Progenitor cell of endocrine pancreas (in vitro differentiated cells): ENCODE data around the gene ELK1. TPM values are rescaled to one million over a fixed set of nuclear protein-coding genes. Genes with fewer than 3 reads are reported as not detected.
A peak's percentile ranks its signal among the peaks of the same experiment; 100 is the strongest.

Experiments used
- DNase-seq: peaks from one replicate; pipeline ENCODE4 v3.0.0; 2021; ENCODE audit warnings: low spot score; ENCODE audit not compliant: unreplicated experiment
- H3K27ac Mint-ChIP-seq: 2 replicates; pipeline ENCODE4 v1.8.0; 2021; ENCODE audit warnings: mild to moderate bottlenecking, moderate library complexity, mixed read lengths
- H3K27me3 Mint-ChIP-seq: 2 replicates; pipeline ENCODE4 v1.8.0; 2021; ENCODE audit warnings: mixed read lengths
- H3K36me3 Mint-ChIP-seq: 2 replicates; pipeline ENCODE4 v1.8.0; 2022; ENCODE audit warnings: mixed read lengths; ENCODE audit not compliant: insufficient read depth
- H3K4me1 Mint-ChIP-seq: 2 replicates; pipeline ENCODE4 v1.8.0; 2021; ENCODE audit warnings: low read depth, mixed read lengths
- H3K4me3 Mint-ChIP-seq: 2 replicates; pipeline ENCODE4 v1.8.0; 2021; ENCODE audit warnings: low read depth, mild to moderate bottlenecking, moderate library complexity, mixed read lengths
- H3K9me3 Mint-ChIP-seq: 2 replicates; pipeline ENCODE4 v1.8.0; 2021; ENCODE audit warnings: low read depth, mixed read lengths
- CTCF ChIP-seq: fragments of 200-600 bp; sonication (generic); IDR thresholded peaks from one replicate; pipeline ENCODE4 v1.5.0; 2021; ENCODE audit warnings: antibody characterized with exemption, mild to moderate bottlenecking; ENCODE audit not compliant: unreplicated experiment
- total RNA-seq: library from RNA; stranded (reverse); gene quantifications from 2 replicates; pipeline ENCODE4 v1.2.1, GENCODE V29; 2021

The ELK1 gene
- total RNA-seq, 1 donor from 2014 or later, result 24.7 TPM

- H3K4me3 Mint-ChIP-seq, result no peak overlapping the region
- DNase-seq, result no peak
- H3K27ac Mint-ChIP-seq, result peak overlapping the region; percentile 4
- H3K36me3 Mint-ChIP-seq, result peaks cover 19% of the 10 kb centered on the region
- H3K9me3 Mint-ChIP-seq, result peaks cover 21% of the 10 kb centered on the region
- peaks cover 7% of the 10 kb centered on the region for H3K4me1 Mint-ChIP-seq
- H3K27me3 Mint-ChIP-seq, result no peaks in the 10 kb centered on the region
- TF ChIP-seq CTCF, result peak; percentile 53
Observed at GRCh38 chrX:47644557-47645091, 5.7 kb downstream of the ELK1 start.

GRCh38 chrX:47643926-47644325 is 6.4 kb downstream of the ELK1 start:
- no peak for DNase-seq
- no peak overlapping the region for H3K4me3 Mint-ChIP-seq
- peaks cover 25% of the 10 kb centered on the region for H3K9me3 Mint-ChIP-seq
- TF ChIP-seq CTCF, result peak; percentile 33
- no peaks in the 10 kb centered on the region for H3K27me3 Mint-ChIP-seq
- H3K4me1 Mint-ChIP-seq, result peaks cover 1% of the 10 kb centered on the region
- H3K36me3 Mint-ChIP-seq, result peaks cover 25% of the 10 kb centered on the region
- no peak overlapping the region for H3K27ac Mint-ChIP-seq

- Mint-ChIP-seq H3K4me1 (no peaks in the 10 kb centered on the region), H3K9me3 (peaks cover 25% of the 10 kb centered on the region), H3K27ac (no peak overlapping the region), H3K4me3 (no peak overlapping the region), H3K27me3 (no peaks in the 10 kb centered on the region), H3K36me3 (peaks cover 33% of the 10 kb centered on the region)
- no peak for TF ChIP-seq CTCF
- no peak for DNase-seq
Observed at GRCh38 chrX:47638816-47639215, 11.5 kb downstream of the ELK1 start.

GRCh38 chrX:47637546-47638195 is 12.7 kb downstream of the ELK1 start:
- H3K27me3 Mint-ChIP-seq, result no peaks in the 10 kb centered on the region
- peaks cover 25% of the 10 kb centered on the region for H3K9me3 Mint-ChIP-seq
- no peak for DNase-seq
- H3K27ac Mint-ChIP-seq, result no peak overlapping the region
- peak; percentile 9 for TF ChIP-seq CTCF
- peak overlapping the region; percentile 53 for H3K4me3 Mint-ChIP-seq
- peaks cover 33% of the 10 kb centered on the region for H3K36me3 Mint-ChIP-seq
- no peaks in the 10 kb centered on the region for H3K4me1 Mint-ChIP-seq

- H3K36me3 Mint-ChIP-seq, result peaks cover 18% of the 10 kb centered on the region
Observed at GRCh38 chrX:47634871-47635575, 15.3 kb downstream of the ELK1 start.

More at GRCh38 chrX:47634871-47635575, 15.3 kb downstream of the ELK1 start:
- Mint-ChIP-seq H3K4me1 (no peaks in the 10 kb centered on the region), H3K27ac (no peak overlapping the region), H3K4me3 (no peak overlapping the region), H3K9me3 (peaks cover 10% of the 10 kb centered on the region), H3K27me3 (no peaks in the 10 kb centered on the region)
- no peak for TF ChIP-seq CTCF
- no peak for DNase-seq
